GM10266 (cell line): ENCODE results near the gene DDI2.
"Not testable (repeated sequence)": the region's sequence is repeated elsewhere in the genome, so short reads cannot be mapped to it uniquely, and the experiment has no call there.

Experiments
- DNase-seq: peaks from one replicate; pipeline ENCODE4 v3.0.0; 2012; ENCODE audit errors: extremely low spot score
- CTCF ChIP-seq: IDR thresholded peaks from 2 replicates; pipeline ENCODE4 v1.5.1; 2012; ENCODE audit warnings: mild to moderate bottlenecking, low read depth; ENCODE audit not compliant: control insufficient read depth, insufficient read depth; ENCODE audit errors: missing control alignments

Gene DDI2

GRCh38 chr1:15640667-15641066 lies 23.4 kb downstream of the DDI2 start:
- no peak for TF ChIP-seq CTCF

GRCh38 chr1:15649937-15650336 lies 32.7 kb downstream of the DDI2 start:
- no peak for DNase-seq
- TF ChIP-seq CTCF, result no peak

More at GRCh38 chr1:15640667-15641066, 23.4 kb downstream of the DDI2 start:
- no peak for DNase-seq

- TF ChIP-seq CTCF, result no peak
- no peak for DNase-seq
Observed at GRCh38 chr1:15650433-15650832, 33.2 kb downstream of the DDI2 start.

- DNase-seq, result not testable (repeated sequence)
Observed at GRCh38 chr1:15652130-15652529, 34.9 kb downstream of the DDI2 start.

- DNase-seq, result no peak
- no peak for TF ChIP-seq CTCF
Observed at GRCh38 chr1:15654091-15654690, 36.9 kb downstream of the DDI2 start.

GRCh38 chr1:15656464-15656863 lies 39.2 kb downstream of the DDI2 start:
- no peak for DNase-seq
- no peak for TF ChIP-seq CTCF

- DNase-seq, result no peak
- TF ChIP-seq CTCF, result no peak
Observed at GRCh38 chr1:15657021-15657420, 39.8 kb downstream of the DDI2 start.

GRCh38 chr1:15660151-15660550 lies 42.9 kb downstream of the DDI2 start:
- TF ChIP-seq CTCF, result no peak
- DNase-seq, result no peak
